Activated T-helper 17 cell treated with anti-CD3 and anti-CD28 coated beads, Interleukin-2, amount 50 U/mL, for 72 hours (primary cell): ENCODE measurements around the gene SBF1. TPM values are rescaled to one million over a fixed set of nuclear protein-coding genes. Genes with fewer than 3 reads are reported as not detected.

ENCODE experiments used
- ATAC-seq: fragments of 150-1000 bp; cut with Tn5 transposase; replicated peaks from 2 replicates; pipeline ENCODE4 v1.10.0; 2021; ENCODE audit warnings: mild to moderate bottlenecking, moderate library complexity
- H3K27ac Mint-ChIP-seq: one replicate; pipeline ENCODE4 v1.8.0; 2022; ENCODE audit warnings: mixed read lengths
- H3K27me3 Mint-ChIP-seq: one replicate; pipeline ENCODE4 v1.8.0; 2022; ENCODE audit warnings: mixed read lengths
- H3K36me3 Mint-ChIP-seq: one replicate; pipeline ENCODE4 v1.8.0; 2022; ENCODE audit warnings: low read depth, mild to moderate bottlenecking, mixed read lengths
- H3K4me1 Mint-ChIP-seq: one replicate; pipeline ENCODE4 v1.8.0; 2022; ENCODE audit warnings: mixed read lengths
- H3K4me3 Mint-ChIP-seq: one replicate; pipeline ENCODE4 v1.8.0; 2022; ENCODE audit warnings: mild to moderate bottlenecking, mixed read lengths
- H3K9me3 Mint-ChIP-seq: one replicate; pipeline ENCODE4 v1.8.0; 2022; ENCODE audit warnings: mixed read lengths
- total RNA-seq, 2 donors: library from RNA; stranded (reverse); gene quantifications; one replicate each; pipeline ENCODE4 v1.2.3, GENCODE V29; 2022

The SBF1 gene
- total RNA-seq, 2 donors from 2014 or later, result 84.2 to 126 TPM

DNA sequence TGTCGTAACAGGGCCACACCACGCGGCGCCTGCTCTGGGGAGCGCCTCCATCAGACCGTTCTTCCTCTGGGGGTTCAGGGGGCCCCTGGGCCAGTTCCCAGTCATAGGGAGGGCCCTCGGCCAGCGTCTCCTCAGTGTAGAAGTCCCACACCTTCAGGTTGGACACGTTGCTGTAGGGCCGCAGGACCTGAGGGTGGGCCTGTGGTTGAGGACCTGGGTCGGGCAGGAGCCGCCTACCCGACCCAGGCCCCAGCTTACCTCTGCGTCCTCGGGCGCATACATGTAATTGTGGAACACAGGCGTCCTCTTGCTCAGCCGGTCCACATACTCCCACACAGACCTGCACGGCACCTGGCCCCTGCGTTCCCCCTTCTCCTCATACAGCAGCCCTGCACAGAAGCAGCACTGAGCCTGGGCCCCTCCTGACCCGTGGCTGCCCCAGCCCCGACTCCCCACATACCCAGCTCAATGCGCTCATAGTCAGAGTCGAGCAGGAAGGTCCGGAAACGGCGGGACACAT lies 20.2 kb downstream of the SBF1 start:
- H3K27ac Mint-ChIP-seq, result no peak overlapping the region
- no peak overlapping the region for H3K4me3 Mint-ChIP-seq
- H3K9me3 Mint-ChIP-seq, result no peaks in the 10 kb centered on the region
- no peak for ATAC-seq
- peaks cover 87% of the 10 kb centered on the region for H3K36me3 Mint-ChIP-seq
- H3K4me1 Mint-ChIP-seq, result peaks cover 8% of the 10 kb centered on the region
- no peaks in the 10 kb centered on the region for H3K27me3 Mint-ChIP-seq

DNA sequence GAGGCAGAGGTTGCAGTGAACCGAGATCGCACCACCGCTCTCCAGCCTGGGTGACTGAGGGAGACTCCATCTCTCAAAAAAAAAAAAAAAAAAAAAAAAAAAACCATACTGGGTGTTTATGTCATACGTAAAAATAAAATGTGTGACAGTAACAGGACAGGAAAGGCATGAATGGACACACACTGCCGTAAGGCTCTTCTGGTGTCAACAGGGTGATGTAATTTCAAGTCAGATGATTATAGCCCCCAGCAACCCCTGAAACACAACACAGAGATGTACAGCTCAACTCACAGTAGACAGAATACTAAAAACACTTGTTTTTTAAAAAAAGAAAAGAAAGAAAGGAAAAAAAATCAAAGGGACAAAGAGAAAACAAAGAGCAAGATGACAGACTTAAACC lies 22.2 kb downstream of the SBF1 start:
- H3K27me3 Mint-ChIP-seq, result no peaks in the 10 kb centered on the region
- H3K36me3 Mint-ChIP-seq, result peaks cover 89% of the 10 kb centered on the region
- peak overlapping the region; percentile 93 for H3K27ac Mint-ChIP-seq
- H3K9me3 Mint-ChIP-seq, result no peaks in the 10 kb centered on the region
- peak overlapping the region; percentile 31 for H3K4me3 Mint-ChIP-seq
- H3K4me1 Mint-ChIP-seq, result peaks cover 8% of the 10 kb centered on the region
- no peak for ATAC-seq

DNA sequence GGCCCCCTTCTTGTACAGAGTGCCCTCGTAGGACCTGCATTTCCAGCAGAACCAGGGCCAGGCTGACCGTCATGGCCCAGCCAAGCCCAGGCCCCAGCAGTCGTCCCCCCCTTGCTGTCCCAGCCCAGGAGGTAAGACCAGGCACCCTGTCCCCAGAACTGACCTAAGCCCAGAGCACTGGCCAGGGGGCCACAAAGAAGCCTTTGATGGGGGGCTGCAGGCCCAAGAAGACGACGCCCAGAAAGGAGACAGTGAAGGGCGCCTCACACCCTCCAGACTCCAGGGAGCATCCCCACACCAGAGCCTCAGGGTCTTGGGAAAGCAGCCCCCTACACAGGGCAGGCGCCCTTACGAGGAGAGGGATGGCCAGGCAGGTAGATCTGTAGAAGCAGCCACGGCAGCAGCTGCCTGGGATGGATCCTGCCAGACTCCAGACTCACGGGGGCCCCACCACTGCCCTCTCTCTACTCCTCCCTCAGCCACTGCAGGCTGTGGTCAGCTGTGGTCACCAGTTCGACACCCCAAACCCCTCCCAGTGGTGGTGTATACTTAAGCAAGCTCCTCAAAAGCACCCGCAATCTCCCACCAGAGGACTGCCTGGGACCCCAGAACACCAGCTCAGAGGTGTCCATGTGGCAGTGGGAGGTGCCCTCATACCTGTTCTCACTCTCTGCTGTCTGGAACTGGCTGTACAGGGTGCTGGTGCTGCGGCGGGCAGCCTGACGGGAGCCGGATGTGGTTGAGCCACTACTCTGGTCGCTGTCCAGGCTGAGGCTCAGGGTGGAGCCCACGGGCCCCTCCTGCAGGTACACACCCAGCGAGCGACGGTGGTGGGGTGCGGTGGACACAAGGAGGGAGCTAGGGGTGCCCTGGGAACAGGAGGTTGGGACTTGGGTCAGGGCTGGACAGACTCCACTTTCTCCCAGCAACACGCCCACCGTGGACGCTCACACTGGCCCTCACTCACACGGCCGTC lies 27.0 kb downstream of the SBF1 start:
- Mint-ChIP-seq H3K27ac (peak overlapping the region; percentile 7), H3K9me3 (no peaks in the 10 kb centered on the region), H3K27me3 (no peaks in the 10 kb centered on the region), H3K36me3 (peaks cover 73% of the 10 kb centered on the region), H3K4me3 (no peak overlapping the region), H3K4me1 (peaks cover 3% of the 10 kb centered on the region)
- no peak for ATAC-seq

DNA sequence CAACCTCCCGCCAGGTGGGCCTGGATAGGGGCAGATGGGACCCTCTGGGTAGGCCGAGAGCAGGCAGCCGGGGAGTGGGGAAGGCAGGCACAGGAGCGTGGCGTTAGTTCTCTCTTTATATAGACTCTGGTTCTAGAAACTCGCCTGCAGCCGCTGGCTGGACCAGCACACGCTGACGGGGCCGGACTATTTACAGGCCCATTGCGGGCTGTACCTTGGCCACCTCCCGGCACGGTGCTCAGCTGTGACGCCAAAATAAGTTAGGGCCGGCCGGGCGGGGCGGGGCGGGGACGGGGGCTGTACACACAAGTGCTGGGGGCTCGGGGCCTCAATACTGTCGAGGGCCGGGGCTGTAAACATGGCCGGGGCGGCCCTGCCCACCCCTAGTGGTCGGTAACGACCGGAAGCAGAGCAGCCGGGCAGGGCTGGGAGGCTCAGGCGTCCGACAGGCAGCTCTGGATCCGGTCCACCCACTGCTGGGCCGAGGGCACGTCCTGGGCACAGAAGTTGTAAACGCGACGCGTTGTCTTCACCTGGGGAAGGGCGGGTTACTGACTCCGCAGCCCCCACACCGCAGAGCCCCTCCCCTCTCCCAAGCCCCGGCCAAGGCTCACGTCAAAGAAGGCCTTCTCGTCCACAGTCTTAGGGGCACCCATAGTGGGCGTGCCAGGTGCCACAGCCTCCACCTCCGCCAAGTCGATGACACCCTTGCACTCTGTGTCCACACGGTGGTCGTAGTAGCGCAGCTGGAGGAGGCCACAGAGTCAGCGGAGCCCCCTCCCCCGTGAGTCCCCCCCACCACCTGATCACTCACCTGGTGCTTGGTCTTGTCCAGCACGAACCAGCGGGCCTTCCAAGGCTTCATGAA lies 27.9 kb downstream of the SBF1 start:
- H3K27me3 Mint-ChIP-seq, result no peaks in the 10 kb centered on the region
- H3K4me1 Mint-ChIP-seq, result no peaks in the 10 kb centered on the region
- no peak for ATAC-seq
- H3K4me3 Mint-ChIP-seq, result no peak overlapping the region
- no peak overlapping the region for H3K27ac Mint-ChIP-seq
- H3K36me3 Mint-ChIP-seq, result peaks cover 64% of the 10 kb centered on the region
- no peaks in the 10 kb centered on the region for H3K9me3 Mint-ChIP-seq

DNA sequence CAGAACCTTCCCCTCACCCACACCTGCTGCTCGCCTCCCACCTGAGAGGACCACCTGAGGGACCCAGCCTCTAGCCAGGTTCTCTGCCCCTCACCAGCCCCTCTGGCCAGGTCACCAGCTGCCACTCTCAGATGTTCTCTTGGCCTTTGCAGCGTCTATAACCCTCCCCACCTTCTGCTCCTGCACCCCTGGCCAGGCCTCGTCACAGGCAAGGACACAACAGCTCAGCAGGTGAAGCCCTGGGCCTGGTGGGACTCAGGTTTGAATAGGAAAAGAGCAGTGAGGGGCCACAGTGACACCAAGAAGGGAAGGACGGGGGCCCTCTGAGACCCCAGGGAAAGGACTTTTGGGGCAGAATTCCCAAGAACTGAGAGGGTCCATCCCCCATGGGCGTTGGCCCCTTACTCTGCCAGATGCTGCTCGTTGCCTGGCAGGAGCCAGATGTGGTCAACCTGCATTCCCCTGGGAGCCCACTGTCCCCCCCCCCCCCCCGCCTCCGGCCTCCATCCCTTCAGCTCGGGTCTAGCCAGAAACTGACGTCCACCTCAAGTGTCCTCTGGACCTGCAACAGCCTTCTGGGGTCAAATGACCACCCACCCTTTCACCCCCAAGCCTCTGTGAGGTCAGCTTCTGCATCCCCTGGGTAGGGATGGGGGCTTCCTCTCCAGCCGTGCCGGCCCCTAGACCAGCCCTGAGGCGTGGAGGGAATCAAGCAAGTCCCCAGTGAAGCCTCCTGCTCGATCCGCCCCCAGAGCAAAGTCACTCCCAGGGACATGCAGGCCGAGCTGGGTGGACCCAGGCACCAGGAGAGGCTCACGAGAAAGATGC lies 28.7 kb downstream of the SBF1 start:
- no peaks in the 10 kb centered on the region for H3K9me3 Mint-ChIP-seq
- no peak for ATAC-seq
- no peak overlapping the region for H3K4me3 Mint-ChIP-seq
- peaks cover 61% of the 10 kb centered on the region for H3K36me3 Mint-ChIP-seq
- H3K27ac Mint-ChIP-seq, result peak overlapping the region; percentile 70
- no peaks in the 10 kb centered on the region for H3K4me1 Mint-ChIP-seq
- no peaks in the 10 kb centered on the region for H3K27me3 Mint-ChIP-seq

DNA sequence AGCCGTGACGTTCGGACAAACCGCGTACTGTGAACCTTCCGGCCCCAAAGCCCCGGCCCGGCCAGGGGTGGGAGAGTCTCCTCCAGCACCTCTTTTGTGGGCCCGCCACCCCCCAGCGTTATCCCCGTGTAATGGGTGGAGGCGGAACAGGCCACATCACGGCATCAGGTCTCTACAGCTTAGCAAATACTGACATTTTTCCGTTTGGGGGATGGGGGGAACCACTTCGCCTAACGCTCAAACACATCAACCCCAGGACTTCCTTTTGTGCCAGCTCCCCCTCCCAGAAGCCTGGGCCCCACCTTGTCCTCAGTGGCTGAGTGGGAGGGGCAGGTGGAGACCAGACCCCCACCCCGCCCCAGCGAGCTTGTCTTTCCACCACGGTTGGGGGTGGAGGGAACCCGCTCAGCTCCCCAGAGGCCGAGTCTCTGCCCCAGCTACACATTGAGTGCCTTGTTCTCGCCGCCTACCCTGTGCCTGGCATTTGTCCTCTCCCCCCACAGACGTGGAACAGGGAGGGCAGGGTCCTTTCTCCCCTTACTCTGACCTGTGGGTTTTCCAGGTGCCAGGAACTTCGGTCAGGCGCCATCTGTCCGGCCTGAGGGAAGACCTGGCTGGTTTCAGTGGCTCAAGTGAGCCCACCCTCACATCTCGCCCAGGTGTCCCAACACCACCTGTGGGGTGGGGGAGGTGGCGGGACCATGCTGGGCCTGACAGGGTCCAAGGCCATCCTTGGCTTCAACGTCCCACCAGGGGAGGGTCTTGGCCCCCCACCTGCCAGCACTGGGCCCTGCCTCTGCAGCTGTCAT lies 29.6 kb downstream of the SBF1 start:
- H3K4me3 Mint-ChIP-seq, result no peak overlapping the region
- no peaks in the 10 kb centered on the region for H3K27me3 Mint-ChIP-seq
- peaks cover 54% of the 10 kb centered on the region for H3K36me3 Mint-ChIP-seq
- peak; percentile 9 for ATAC-seq
- H3K9me3 Mint-ChIP-seq, result no peaks in the 10 kb centered on the region
- H3K27ac Mint-ChIP-seq, result peak overlapping the region; percentile 70
- no peaks in the 10 kb centered on the region for H3K4me1 Mint-ChIP-seq

DNA sequence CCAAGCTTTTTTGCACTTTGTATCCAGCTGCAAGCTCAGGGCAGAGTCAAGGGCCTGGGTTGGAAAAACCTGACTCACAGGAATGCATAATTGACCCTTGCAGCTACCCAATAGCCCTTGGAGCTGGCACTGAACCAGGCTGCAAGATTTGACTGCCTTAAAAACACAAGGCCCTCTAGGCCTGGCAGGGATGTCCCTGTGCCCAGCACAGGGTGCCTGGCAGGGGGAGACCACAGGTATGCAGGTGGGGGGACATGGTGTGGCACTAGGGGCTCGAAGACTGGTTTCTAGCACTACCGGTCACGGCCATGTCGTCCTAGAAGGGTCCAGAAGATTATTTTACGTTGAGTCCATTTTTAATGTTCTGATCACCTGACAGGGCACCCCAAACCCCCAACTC lies 30.2 kb downstream of the SBF1 start:
- no peak for ATAC-seq
- Mint-ChIP-seq H3K4me1 (no peaks in the 10 kb centered on the region), H3K27me3 (no peaks in the 10 kb centered on the region), H3K36me3 (peaks cover 47% of the 10 kb centered on the region), H3K27ac (peak overlapping the region; percentile 70), H3K4me3 (no peak overlapping the region), H3K9me3 (no peaks in the 10 kb centered on the region)

DNA sequence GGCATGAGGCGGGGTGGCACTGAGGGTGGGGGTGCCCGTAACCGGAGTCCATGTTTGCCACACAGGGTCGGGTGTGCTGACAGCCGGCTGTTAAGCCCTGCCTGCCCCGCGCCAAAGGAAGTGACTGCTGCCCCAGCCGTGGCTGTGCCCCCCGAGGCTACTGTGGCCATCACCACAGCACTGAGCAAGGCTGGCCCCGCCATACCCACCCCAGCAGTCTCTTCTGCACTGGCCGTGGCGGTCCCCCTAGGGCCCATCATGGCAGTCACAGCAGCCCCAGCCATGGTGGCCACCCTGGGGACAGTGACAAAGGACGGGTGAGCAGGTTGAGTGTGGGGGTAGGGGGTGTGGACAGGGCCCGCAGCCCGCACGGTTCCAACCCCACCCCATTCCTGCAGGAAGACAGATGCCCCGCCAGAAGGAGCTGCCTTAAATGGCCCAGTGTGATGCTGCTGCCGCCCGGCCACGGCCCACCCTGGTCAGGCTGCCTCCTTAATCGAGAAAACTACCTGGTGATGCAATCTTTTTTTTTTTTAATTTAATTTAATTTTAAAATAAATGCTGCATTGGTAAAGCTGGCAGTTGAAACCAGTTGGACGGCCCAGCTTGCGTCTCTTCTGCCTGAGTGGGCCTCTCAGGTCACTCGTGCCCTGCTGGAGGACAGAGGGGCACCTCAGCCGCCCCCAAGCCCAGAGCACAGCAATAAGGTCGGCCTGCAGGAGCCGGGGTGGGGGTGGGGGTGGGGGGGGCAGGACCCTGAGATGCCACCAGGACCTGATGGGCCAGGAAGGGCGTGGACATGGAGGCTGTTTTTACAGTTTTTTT lies 30.8 kb downstream of the SBF1 start:
- peak; percentile 3 for ATAC-seq

DNA sequence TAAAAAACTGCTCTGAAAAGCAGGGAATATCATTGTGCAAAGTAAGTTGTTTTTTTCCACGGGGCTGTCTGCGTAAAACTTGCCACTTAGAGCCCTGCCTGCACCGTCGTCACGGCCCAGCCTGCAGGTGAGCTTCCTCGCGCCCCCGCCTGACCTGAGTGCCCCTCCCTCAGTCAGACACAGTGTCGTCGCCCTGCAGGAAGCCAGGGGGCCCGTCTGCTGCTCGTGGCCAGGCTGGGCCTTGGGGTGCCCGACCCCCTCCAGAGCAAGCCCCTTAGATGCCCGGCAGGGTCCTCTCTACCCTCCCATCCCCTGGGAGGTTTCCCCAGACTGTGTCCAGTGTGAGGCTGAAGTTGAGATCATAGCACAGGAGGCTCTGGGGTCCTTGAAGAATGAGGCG lies 31.6 kb downstream of the SBF1 start:
- H3K36me3 Mint-ChIP-seq, result peaks cover 33% of the 10 kb centered on the region

More for the DNA sequence above, 30.8 kb downstream of the SBF1 start:
- H3K36me3 Mint-ChIP-seq, result peaks cover 41% of the 10 kb centered on the region
- peak overlapping the region; percentile 76 for H3K27ac Mint-ChIP-seq
- H3K4me1 Mint-ChIP-seq, result no peaks in the 10 kb centered on the region
- no peaks in the 10 kb centered on the region for H3K27me3 Mint-ChIP-seq
- no peaks in the 10 kb centered on the region for H3K9me3 Mint-ChIP-seq
- no peak overlapping the region for H3K4me3 Mint-ChIP-seq

DNA sequence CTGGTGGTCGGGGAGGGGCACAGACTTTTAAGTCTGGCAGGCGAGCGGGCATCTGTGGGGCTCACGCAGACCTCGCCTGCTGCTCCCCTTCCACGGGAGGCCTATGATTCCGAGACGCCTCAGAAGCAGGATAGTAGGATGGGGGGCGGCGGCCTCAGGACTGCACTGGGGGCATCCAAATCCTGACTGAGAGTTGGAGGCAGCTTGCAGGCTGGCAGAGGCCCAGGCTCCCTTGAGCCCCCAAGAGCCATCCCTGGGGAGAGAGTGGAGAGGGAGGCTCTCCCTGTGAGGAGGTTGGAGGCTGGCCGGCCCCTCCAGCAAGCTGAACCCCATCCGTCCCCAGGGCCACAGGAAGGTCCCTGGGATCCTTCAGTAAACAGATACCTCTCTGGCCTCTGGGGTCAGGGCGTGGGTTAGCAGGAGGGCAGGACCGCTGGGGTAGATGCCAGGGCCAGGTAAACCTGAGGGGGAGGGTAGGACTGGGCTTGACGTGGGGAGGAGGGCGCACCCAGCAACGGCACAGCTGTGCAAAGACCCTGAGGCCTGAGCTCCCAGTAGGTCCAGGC lies 33.3 kb downstream of the SBF1 start:
- ATAC-seq, result no peak

More for the DNA sequence above, 31.6 kb downstream of the SBF1 start:
- no peak for ATAC-seq
- Mint-ChIP-seq H3K9me3 (no peaks in the 10 kb centered on the region), H3K27ac (peak overlapping the region; percentile 76), H3K4me1 (no peaks in the 10 kb centered on the region), H3K4me3 (no peak overlapping the region), H3K27me3 (no peaks in the 10 kb centered on the region)

DNA sequence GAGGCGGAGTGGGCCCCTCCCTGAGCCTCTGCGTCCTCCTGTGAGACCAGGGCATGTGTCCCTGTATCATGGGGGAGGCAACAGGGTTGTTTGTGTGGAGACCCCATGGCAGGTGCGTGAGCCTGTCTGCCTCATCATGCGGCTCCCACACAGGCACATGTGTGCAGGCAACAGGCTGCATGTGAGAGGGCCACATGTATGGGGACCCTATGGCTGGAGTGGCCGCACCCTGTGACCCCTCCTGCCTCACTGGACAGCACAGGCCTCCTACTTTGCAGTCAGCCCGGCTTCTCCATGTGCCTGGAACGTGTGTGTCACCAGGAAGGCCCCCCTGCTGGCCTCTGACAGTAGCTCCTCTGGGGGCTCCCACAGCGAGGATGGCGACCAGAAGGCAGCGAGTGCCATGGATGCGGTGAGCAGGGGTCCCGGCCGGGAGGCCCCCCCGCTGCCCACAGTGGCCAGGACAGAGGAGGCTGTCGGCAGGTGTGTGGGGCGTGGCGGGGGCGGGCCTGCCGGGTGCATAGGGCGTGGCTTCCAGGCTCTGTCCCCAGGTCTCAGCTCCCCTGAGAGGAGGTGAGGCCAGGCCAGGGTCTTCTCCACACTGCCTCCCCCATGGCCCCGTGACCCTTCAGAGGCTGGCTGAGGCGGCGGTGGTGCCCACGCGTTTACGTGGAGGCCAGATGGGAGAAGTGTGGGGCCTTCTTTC lies 34.1 kb downstream of the SBF1 start:
- peaks cover 20% of the 10 kb centered on the region for H3K36me3 Mint-ChIP-seq

More for the DNA sequence above, 33.3 kb downstream of the SBF1 start:
- Mint-ChIP-seq H3K27me3 (no peaks in the 10 kb centered on the region), H3K36me3 (peaks cover 22% of the 10 kb centered on the region), H3K9me3 (no peaks in the 10 kb centered on the region), H3K4me3 (no peak overlapping the region), H3K27ac (peak overlapping the region; percentile 43), H3K4me1 (no peaks in the 10 kb centered on the region)

DNA sequence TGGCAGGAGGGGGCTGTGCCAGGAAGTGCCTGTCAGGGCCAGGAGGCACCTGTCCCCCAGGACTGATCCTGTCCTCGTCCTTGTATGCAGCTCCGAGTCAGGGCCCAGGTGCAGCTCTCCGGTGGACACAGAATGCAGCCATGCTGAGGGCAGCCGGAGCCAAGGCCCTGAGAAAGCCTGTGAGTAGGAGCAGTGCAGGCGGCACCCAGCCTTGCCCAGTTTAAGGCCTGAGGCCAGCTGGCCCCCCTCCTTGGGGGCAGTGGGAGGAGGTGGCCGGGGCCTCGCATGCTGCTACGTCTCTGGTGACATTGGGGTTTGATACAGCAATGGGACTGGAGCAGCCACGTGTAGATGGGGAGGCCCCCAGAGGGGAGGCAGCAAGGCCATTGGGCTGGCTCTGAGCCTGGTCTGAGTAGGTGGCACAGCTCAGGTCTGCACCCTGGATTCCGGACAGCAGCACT lies 34.9 kb downstream of the SBF1 start:
- Mint-ChIP-seq H3K27me3 (no peaks in the 10 kb centered on the region), H3K4me1 (no peaks in the 10 kb centered on the region), H3K9me3 (no peaks in the 10 kb centered on the region), H3K4me3 (no peak overlapping the region), H3K36me3 (peaks cover 20% of the 10 kb centered on the region), H3K27ac (no peak overlapping the region)
- no peak for ATAC-seq

More for the DNA sequence above, 34.1 kb downstream of the SBF1 start:
- no peak for ATAC-seq
- Mint-ChIP-seq H3K9me3 (no peaks in the 10 kb centered on the region), H3K27me3 (no peaks in the 10 kb centered on the region), H3K27ac (no peak overlapping the region), H3K4me1 (no peaks in the 10 kb centered on the region), H3K4me3 (no peak overlapping the region)
